Measurements from ENCODE around the gene AGTPBP1.
A peak's percentile ranks its signal among the peaks of the same experiment; 100 is the strongest.

Gene AGTPBP1

DNA sequence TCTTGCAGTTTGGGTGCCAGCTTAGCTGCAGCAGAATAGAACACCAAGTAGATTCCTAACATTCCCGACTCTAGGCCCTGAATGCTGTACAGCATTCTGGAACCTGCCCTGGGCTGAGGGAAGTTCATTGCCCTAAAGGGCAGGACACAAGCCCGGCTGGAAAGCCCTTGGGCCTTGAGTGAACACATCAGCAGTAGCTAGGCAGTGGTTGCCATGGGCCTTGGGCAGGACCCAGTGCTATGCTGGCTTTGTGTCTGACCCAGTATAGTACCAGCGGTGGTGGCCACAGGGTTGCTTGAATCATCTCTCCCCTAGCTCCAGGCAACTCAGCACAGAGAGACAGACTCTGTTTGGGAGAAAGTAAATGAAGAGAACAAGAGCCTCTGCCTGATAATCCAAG, 137.8 kb downstream of the AGTPBP1 start:
- Histone ChIP-seq H3K27ac (no peak overlapping the region), H3K36me3 (peaks cover 26% of the 10 kb centered on the region), H3K4me3 (ENCODE audit: low read depth in 1 of 2, low read length in 1 of 2) (no peak overlapping the region), H3K9me3 (no peaks in the 10 kb centered on the region), H3K27me3 (no peaks in the 10 kb centered on the region), H3K4me1 (ENCODE audit: control insufficient read depth in 1 of 2, insufficient read depth in 1 of 2, low read depth in 1 of 2, low read length in 1 of 2) (peaks cover 23 to 42% of the 10 kb centered on the region in 2 experiments)
- TF ChIP-seq, protein P1, sequence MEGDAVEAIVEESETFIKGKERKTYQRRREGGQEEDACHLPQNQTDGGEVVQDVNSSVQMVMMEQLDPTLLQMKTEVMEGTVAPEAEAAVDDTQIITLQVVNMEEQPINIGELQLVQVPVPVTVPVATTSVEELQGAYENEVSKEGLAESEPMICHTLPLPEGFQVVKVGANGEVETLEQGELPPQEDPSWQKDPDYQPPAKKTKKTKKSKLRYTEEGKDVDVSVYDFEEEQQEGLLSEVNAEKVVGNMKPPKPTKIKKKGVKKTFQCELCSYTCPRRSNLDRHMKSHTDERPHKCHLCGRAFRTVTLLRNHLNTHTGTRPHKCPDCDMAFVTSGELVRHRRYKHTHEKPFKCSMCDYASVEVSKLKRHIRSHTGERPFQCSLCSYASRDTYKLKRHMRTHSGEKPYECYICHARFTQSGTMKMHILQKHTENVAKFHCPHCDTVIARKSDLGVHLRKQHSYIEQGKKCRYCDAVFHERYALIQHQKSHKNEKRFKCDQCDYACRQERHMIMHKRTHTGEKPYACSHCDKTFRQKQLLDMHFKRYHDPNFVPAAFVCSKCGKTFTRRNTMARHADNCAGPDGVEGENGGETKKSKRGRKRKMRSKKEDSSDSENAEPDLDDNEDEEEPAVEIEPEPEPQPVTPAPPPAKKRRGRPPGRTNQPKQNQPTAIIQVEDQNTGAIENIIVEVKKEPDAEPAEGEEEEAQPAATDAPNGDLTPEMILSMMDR (IDR thresholded peaks at IDR 0.05) = no peak

DNA sequence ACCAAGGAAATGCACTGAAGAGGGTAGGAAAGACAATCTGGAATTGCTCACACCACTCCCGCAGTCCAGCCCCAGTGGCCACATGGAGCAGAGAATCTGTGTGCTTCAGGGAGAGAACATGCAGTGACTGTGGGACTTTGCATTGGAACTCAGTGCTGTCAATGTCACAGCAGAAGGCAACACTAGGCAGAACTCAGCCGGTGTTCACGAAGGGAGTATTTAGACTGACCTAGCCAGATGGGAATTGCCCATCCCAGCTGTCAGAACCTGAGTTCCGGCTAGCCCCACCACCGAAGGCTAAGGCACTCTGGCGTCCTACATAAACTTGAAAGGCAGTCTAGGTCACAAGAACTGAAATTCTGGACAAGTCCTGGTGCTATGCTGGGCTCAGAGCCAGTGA, 139.0 kb downstream of the AGTPBP1 start:
- Histone ChIP-seq H3K36me3 (peaks cover 26% of the 10 kb centered on the region), H3K27ac (no peak overlapping the region), H3K4me1 (ENCODE audit: control insufficient read depth in 1 of 2, insufficient read depth in 1 of 2, low read depth in 1 of 2, low read length in 1 of 2) (peaks cover 23 to 32% of the 10 kb centered on the region in 2 experiments), H3K27me3 (no peaks in the 10 kb centered on the region), H3K9me3 (no peaks in the 10 kb centered on the region), H3K4me3 (ENCODE audit: low read depth in 1 of 2, low read length in 1 of 2) (no peak overlapping the region)
- TF ChIP-seq, protein P1 (IDR thresholded peaks at IDR 0.05) = no peak

DNA sequence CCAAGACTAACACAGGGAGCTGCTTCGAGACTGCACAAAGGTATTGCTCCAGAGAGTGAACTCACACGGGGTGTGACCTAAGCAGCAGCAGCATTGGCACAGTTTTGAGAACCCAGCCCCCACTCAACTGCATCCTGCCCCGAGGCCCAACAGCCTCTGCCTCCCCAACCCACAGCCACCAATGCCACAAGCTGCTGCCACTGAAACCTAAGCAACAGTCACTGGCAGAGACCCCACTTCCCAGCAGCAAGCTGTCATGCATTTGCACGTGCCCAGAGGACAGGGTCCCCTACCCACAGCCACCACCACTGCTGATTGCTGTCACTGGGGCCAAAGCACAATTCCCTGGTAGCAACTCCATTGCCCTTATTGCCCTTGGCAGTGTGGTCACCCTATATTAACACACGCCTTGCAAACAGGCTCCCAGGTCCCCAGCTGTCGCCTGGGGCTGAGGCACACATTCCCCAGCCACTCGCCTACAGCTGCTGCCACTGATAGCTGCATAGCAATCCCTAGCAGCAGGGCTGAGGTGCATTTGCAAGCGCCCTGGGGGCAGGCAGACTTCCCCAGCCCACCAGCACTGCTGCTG, 141.0 kb downstream of the AGTPBP1 start:
- Histone ChIP-seq H3K9me3 (no peaks in the 10 kb centered on the region), H3K36me3 (peaks cover 33% of the 10 kb centered on the region), H3K27ac (peak overlapping the region; percentile 50), H3K4me1 (ENCODE audit: control insufficient read depth in 1 of 2, insufficient read depth in 1 of 2, low read depth in 1 of 2, low read length in 1 of 2) (peaks cover 23 to 32% of the 10 kb centered on the region in 2 experiments), H3K4me3 (ENCODE audit: low read depth in 1 of 2, low read length in 1 of 2) (no peak overlapping the region), H3K27me3 (no peaks in the 10 kb centered on the region)
- TF ChIP-seq, protein P1 (IDR thresholded peaks at IDR 0.05) = no peak

DNA sequence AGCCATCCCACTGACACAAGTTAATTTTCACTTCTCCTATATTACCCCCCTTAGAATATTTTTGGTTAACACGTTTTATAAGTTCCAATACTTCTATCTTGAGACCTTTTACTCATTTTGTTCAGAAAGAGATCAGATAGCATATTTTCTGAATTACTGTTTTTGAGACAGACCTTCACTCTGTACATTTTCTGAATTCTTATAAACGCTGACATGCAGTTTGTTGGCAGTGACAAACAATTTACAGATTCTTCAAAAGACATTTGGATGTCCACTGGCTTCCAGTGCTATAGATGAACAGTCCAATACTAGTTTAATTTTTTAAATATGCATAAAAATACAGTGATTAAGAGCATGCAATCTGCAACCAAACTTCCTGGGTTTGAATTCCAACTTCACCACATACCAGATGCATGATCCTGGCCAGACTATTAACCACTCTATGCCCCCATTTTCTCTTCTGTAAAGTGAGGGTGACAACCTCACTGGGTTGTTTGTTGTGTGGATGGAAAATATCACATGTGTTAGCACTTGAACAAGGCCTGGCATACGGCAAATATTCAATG, 142.1 kb downstream of the AGTPBP1 start:
- Histone ChIP-seq H3K4me1 (ENCODE audit: control insufficient read depth in 1 of 2, insufficient read depth in 1 of 2, low read depth in 1 of 2, low read length in 1 of 2) (peaks cover 23 to 36% of the 10 kb centered on the region in 2 experiments), H3K4me3 (ENCODE audit: low read depth in 1 of 2, low read length in 1 of 2) (no peak overlapping the region), H3K9me3 (no peaks in the 10 kb centered on the region), H3K27ac (peak overlapping the region; percentile 50), H3K36me3 (peaks cover 44% of the 10 kb centered on the region), H3K27me3 (no peaks in the 10 kb centered on the region)
- TF ChIP-seq, protein P1 (IDR thresholded peaks at IDR 0.05) = no peak

DNA sequence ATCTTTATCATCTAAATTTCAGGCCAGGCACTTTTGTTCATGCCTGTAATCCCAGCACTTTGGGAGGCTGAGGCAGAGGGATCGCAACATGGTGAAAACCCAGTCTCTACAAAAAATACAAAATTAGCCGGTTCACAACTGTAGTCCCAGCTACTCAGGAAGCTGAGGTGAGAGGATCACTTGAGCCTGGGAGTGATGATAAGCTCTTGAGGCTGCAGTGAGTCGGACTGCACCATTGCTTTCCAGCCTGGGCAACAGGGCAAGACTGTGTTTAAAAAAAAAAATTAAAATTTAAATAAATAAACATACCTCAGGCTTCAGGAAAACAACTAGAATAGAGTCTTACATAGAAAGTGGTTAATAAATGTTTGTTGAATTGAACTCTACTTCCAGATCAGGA, 147.4 kb downstream of the AGTPBP1 start:
- Histone ChIP-seq H3K36me3 (peaks cover 45% of the 10 kb centered on the region), H3K27ac (no peak overlapping the region), H3K9me3 (no peaks in the 10 kb centered on the region), H3K4me3 (ENCODE audit: low read depth in 1 of 2, low read length in 1 of 2) (no peak overlapping the region), H3K27me3 (no peaks in the 10 kb centered on the region), H3K4me1 (ENCODE audit: control insufficient read depth in 1 of 2, insufficient read depth in 1 of 2, low read depth in 1 of 2, low read length in 1 of 2) (peaks cover 8 to 25% of the 10 kb centered on the region in 2 experiments)
- TF ChIP-seq, protein P1 (IDR thresholded peaks at IDR 0.05) = no peak
